NCI-H69 (cell line): ENCODE measurements around the gene AREL1.

Experiments
- DNase-seq: peaks from one replicate; lab custom pipeline; 2025; lab: John Stamatoyannopoulos, UW

Gene AREL1

DNA sequence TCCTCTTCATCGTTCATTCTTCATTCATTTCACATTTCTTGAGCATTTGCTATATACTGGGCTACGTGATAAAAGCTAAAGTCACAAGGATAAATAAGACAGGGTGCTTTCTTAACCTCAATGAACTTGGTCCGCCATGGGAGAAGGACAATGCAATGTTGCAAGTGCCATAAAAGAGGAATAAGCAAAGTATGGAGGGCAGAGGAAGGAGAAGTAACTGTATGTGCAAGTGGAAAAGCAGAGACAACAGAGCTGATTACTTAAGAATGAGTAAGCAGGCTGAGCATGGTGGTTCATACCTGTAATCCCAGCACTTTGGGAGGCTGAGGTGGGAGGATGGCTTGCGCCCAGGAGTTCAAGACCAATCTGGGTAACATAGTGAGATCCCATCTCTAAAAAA is 14.4 kb downstream of the AREL1 start:
- no peak for DNase-seq

GRCh38 chr14:74697976-74698375 is 14.9 kb downstream of the AREL1 start:
- DNase-seq = no peak

GRCh38 chr14:74697543-74697942 is 15.3 kb downstream of the AREL1 start:
- DNase-seq = no peak

DNA sequence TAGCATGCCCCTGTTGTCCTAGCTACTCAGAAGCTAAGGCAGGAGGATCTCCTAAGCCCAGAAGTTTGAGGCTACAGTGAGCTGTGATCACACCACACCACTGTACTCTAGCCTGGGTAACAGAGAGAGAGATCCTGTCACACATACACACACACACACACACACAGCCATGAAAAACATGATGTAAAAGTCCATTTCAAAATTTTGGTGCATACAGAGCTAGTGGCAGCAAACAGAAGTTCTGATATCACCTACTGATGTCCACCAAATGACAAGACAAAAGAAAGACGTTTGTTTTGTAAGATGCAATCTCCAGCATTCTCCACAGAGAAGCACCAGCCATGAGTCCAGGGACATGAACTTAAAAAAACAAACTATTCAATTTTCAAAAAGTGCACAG is 15.9 kb downstream of the AREL1 start:
- no peak for DNase-seq

DNA sequence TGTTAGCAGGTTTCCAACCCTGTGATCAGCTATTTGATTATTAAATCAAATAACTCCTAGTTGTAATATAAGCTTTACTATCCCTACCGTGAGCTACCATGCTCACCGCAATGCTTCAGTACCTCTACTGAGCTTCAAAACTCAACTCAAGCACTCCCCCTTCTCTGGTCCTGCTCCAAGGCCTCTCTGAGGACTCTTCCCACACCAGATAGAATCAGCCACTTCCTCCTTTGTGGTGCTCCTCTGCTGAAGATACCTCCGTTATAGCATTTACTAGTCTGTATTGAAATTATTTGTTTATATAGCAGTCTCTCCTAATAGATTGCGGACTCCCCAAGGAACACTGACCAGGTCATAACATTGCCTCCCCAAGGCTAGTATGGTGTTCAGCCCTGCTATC is 17.5 kb downstream of the AREL1 start:
- DNase-seq = no peak

GRCh38 chr14:74693191-74693590 is 19.7 kb downstream of the AREL1 start:
- no peak for DNase-seq

GRCh38 chr14:74691456-74691855 is 21.4 kb downstream of the AREL1 start:
- no peak for DNase-seq

GRCh38 chr14:74685921-74686678 is 26.8 kb downstream of the AREL1 start:
- no peak for DNase-seq

- DNase-seq = no peak
Measured at GRCh38 chr14:74685056-74685455, 27.8 kb downstream of the AREL1 start.

DNA sequence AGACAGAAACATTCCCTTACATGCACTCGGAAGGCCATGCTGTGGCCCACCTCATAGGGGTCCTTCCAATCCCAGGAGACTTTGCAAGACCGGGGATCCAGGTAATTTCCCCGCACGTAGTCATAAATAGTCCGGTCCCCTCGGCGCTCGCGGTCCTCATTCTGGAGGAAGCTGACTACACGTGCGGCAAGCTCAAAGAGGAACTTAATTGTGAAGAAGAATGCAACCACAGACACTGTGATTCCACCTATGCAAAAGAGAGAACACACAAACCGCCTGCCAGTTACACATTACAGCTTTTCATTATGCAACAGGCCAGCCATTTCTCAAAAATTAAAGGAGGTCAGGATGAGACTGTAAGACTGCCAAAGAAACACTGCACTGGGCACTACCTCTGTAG is 28.4 kb downstream of the AREL1 start:
- no peak for DNase-seq

GRCh38 chr14:74683406-74683805 is 29.5 kb downstream of the AREL1 start:
- no peak for DNase-seq

GRCh38 chr14:74682169-74682952 is 30.5 kb downstream of the AREL1 start:
- DNase-seq = no peak

GRCh38 chr14:74675219-74675618 is 37.7 kb downstream of the AREL1 start:
- DNase-seq = no peak

DNA sequence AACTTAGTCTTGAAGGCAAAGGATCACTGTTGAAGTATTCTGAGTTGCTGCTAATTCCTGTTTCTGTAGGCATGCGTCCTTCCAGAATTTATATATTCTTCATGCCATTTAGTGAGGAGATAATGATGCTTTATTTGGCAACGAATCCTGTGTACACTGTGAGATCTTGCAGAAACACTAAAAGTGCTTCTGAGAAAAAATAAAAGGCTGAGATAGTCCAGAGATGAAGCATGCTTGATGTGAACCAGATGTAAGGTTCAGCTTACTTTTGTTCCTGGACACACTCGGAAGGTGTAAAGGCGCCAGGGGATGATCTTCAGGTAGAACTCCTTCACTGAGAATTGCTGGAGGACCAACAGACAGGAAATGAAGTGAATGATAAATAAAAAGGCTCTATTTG is 39.1 kb downstream of the AREL1 start:
- DNase-seq = no peak

GRCh38 chr14:74671789-74672188 is 41.1 kb downstream of the AREL1 start:
- DNase-seq = no peak

- DNase-seq = no peak
Measured at GRCh38 chr14:74670726-74671411, 42.0 kb downstream of the AREL1 start.

- no peak for DNase-seq
Measured at GRCh38 chr14:74669846-74670245, 43.0 kb downstream of the AREL1 start.

GRCh38 chr14:74669256-74669655 is 43.6 kb downstream of the AREL1 start:
- no peak for DNase-seq

DNA sequence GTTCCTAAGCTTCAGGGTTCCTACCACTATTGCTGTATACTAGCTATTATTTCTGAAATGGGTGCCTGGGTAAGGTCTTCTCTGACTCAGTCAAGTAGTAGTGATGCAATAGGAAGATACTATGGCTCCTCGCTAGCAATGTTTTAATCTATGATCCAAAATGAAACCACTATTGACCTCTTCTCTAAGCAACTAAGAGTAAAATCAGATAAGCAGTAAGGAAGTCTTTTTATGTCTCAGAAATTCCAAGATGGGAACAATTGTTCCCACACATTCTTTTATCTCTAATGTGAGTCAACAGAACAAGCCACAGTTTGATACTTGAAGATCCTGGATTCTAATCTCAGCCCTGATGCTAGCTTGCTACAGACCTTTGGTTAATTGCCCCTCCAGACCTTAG is 45.1 kb downstream of the AREL1 start:
- DNase-seq = no peak

DNA sequence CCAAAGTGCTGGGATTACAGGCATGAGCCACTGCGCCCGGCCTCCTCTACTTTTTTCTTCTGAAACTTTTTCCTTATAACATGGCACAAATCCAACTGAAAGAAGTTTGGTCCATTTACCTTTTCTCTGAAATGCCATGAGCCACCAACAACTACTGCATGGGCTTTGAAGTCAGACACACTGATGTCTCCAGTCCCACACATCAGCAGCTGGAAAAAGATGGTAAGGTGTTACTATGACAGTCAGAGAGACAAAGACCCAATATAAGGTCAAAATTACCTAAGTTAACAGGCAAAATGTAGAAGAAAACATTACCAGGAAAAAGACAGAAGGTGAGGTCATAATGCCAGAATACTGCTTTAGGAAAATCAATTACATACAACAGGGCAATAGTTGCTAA is 48.2 kb downstream of the AREL1 start:
- DNase-seq = no peak

DNA sequence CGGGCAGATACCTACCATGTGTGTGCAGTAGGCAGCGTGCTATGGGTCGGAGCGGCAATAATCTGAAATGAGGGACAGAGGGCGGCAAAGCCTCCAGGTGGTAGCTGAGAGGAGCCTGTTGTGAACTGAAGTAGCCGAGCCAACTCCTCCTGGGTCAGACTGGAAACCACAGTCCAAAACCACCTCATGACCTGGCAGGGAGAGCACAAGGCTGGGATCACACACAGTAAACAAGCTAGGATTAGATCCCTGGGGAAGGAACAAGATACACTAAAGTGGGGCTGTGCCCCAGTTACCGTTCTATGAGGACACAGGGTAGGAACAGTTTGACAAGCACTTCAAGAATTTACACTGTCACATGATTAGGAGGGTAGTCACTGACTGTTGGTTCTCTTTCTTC is 49.0 kb downstream of the AREL1 start:
- no peak for DNase-seq

DNA sequence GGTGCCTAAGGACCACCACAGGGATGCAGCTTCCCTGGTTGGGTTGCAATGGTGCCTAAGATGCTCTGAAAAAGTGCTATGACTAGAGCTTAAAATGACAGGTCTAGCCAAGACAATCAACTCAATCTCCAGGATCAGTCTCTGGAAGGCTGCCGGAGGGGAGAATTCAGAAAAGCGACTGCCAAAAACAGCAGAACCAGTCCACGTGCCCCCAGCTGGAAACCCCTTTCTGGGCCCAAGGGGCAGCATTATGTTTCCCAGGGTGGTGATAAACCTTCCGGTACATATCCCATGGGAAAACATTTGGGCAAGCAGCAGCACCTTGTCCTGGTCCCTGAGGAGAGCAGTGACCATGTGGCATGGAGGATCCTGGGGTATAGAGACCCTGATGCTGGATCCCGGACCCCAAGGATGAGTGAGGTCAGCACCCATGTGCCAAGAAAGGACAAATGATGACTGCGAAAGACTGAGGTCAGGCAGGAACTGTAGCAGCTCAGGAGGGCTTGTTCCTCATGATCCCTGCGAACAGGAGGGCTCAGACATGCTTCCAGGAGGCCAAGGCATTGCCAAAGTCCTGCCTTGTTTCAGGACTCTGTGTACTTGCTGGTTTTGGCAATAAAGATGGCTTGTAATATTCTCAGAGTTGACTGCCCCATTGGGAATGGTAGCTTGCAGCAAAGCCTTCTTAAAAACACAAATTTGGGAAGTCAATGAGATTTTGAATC is 51.0 kb downstream of the AREL1 start:
- no peak for DNase-seq
